Right forelimb (tissue), 1 donor: ENCODE data around the gene PLEK2.
"Not testable (repeated sequence)": the region's sequence is repeated elsewhere in the genome, so short reads cannot be mapped to it uniquely, and the experiment has no call there.

Experiments used
- DNase-seq: peaks from one replicate; pipeline ENCODE4 v3.0.0-alpha.2; 2018

Gene PLEK2

GRCh38 chr14:67428501-67429031 lies 16.6 kb upstream of the PLEK2 start:
- DNase-seq = no peak

- peak; percentile 81 for DNase-seq
These were observed 15.1 kb upstream of the PLEK2 start for GRCh38 chr14:67426983-67427606.

- DNase-seq = no peak
These were observed 14.2 kb upstream of the PLEK2 start for GRCh38 chr14:67426161-67426560.

GRCh38 chr14:67425608-67426007 lies 13.6 kb upstream of the PLEK2 start:
- DNase-seq = no peak

- DNase-seq = no peak
These were observed 12.6 kb upstream of the PLEK2 start for GRCh38 chr14:67424539-67424938.

- no peak for DNase-seq
These were observed 11.5 kb upstream of the PLEK2 start for GRCh38 chr14:67423424-67423823.

GRCh38 chr14:67421356-67422224 lies 9.6 kb upstream of the PLEK2 start:
- DNase-seq = no peak

- DNase-seq = no peak
These were observed 8.3 kb upstream of the PLEK2 start for GRCh38 chr14:67420102-67420739.

- no peak for DNase-seq
These were observed 6.6 kb upstream of the PLEK2 start for GRCh38 chr14:67418401-67419191.

- DNase-seq = no peak
These were observed 5.7 kb upstream of the PLEK2 start for GRCh38 chr14:67417633-67418032.

- DNase-seq = no peak
These were observed 4.8 kb upstream of the PLEK2 start for GRCh38 chr14:67416810-67417209.

- DNase-seq = no peak
These were observed 4.1 kb upstream of the PLEK2 start for GRCh38 chr14:67416085-67416484.

- not testable (repeated sequence) for DNase-seq
These were observed 3.6 kb upstream of the PLEK2 start for GRCh38 chr14:67415610-67416009.

GRCh38 chr14:67413806-67414769 lies 2.1 kb upstream of the PLEK2 start:
- DNase-seq = no peak

GRCh38 chr14:67411370-67411769 lies 595 bp downstream of the PLEK2 start:
- DNase-seq = no peak

GRCh38 chr14:67410313-67410712 lies 1.7 kb downstream of the PLEK2 start:
- DNase-seq = no peak

GRCh38 chr14:67409461-67409860 lies 2.5 kb downstream of the PLEK2 start:
- no peak for DNase-seq

- not testable (repeated sequence) for DNase-seq
These were observed 3.7 kb downstream of the PLEK2 start for GRCh38 chr14:67408122-67408801.

- no peak for DNase-seq
These were observed 6.2 kb downstream of the PLEK2 start for GRCh38 chr14:67405771-67406170.

GRCh38 chr14:67400434-67400833 lies 11.5 kb downstream of the PLEK2 start:
- no peak for DNase-seq

- DNase-seq = no peak
These were observed 14.4 kb downstream of the PLEK2 start for GRCh38 chr14:67397536-67397935.
